BE2C (cell line): ENCODE results near the gene L1CAM.

ENCODE experiments used
- DNase-seq: peaks from one replicate; pipeline ENCODE4 v3.0.0-alpha.2; 2020
- H3K27me3 ChIP-seq: fragments of 250-450 bp; sonication (Bioruptor Pico); 2 replicates; pipeline ENCODE4 v1.5.1; 2020; ENCODE audit warnings: mild to moderate bottlenecking
- H3K36me3 ChIP-seq: fragments of 250-450 bp; sonication (Bioruptor Pico); 2 replicates; pipeline ENCODE4 v1.5.1; 2020; ENCODE audit warnings: mild to moderate bottlenecking
- H3K4me1 ChIP-seq: fragments of 250-450 bp; sonication (Bioruptor Pico); 2 replicates; pipeline ENCODE4 v1.5.1; 2020
- H3K4me3 ChIP-seq: 2 replicates; pipeline ENCODE4 v1.5.1; 2011; ENCODE audit warnings: low read depth, low read length
- H3K9me3 ChIP-seq: fragments of 250-450 bp; sonication (Bioruptor Pico); 2 replicates; pipeline ENCODE4 v1.5.1; 2020
- TF ChIP-seq, protein P1 (sequence below): IDR thresholded peaks from 2 replicates; pipeline ENCODE4 v1.5.1; 2012; ENCODE audit warnings: mild to moderate bottlenecking, low read depth, low read length

L1CAM gene

DNA sequence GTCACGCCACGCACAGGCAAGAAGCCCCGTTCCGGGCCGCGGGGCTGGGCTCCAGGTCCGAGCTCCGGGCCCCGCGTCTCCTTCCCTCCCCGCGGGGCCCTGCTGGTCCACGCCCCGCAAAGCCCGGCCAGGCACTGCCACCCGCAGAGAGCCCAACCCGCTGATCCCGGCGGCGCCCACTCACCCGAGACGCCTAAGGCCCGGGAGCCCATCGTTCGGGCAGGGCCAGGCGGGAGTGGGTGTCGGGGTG, 56.5 kb downstream of the L1CAM start:
- H3K4me3 ChIP-seq, result peak overlapping the region; percentile 63

GRCh38 chrX:153828723-153829548, 57.0 kb downstream of the L1CAM start:
- no peaks in the 10 kb centered on the region for H3K9me3 ChIP-seq
- DNase-seq, result peak; percentile 38
- H3K27me3 ChIP-seq, result no peaks in the 10 kb centered on the region
- TF ChIP-seq, protein P1, sequence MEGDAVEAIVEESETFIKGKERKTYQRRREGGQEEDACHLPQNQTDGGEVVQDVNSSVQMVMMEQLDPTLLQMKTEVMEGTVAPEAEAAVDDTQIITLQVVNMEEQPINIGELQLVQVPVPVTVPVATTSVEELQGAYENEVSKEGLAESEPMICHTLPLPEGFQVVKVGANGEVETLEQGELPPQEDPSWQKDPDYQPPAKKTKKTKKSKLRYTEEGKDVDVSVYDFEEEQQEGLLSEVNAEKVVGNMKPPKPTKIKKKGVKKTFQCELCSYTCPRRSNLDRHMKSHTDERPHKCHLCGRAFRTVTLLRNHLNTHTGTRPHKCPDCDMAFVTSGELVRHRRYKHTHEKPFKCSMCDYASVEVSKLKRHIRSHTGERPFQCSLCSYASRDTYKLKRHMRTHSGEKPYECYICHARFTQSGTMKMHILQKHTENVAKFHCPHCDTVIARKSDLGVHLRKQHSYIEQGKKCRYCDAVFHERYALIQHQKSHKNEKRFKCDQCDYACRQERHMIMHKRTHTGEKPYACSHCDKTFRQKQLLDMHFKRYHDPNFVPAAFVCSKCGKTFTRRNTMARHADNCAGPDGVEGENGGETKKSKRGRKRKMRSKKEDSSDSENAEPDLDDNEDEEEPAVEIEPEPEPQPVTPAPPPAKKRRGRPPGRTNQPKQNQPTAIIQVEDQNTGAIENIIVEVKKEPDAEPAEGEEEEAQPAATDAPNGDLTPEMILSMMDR, result peak; percentile 29; the same call in 1 of the 2 replicates
- no peaks in the 10 kb centered on the region for H3K36me3 ChIP-seq
- H3K4me1 ChIP-seq, result no peaks in the 10 kb centered on the region
- peak overlapping the region; percentile 63 for H3K4me3 ChIP-seq

More for the DNA sequence above, 56.5 kb downstream of the L1CAM start:
- H3K36me3 ChIP-seq, result no peaks in the 10 kb centered on the region
- H3K27me3 ChIP-seq, result no peaks in the 10 kb centered on the region
- TF ChIP-seq, protein P1, result no peak
- H3K4me1 ChIP-seq, result no peaks in the 10 kb centered on the region
- DNase-seq, result no peak
- no peaks in the 10 kb centered on the region for H3K9me3 ChIP-seq

GRCh38 chrX:153828308-153828707, 57.7 kb downstream of the L1CAM start:
- DNase-seq, result no peak
- peak overlapping the region; percentile 63 for H3K4me3 ChIP-seq
- no peaks in the 10 kb centered on the region for H3K36me3 ChIP-seq
- TF ChIP-seq, protein P1, result no peak
- no peaks in the 10 kb centered on the region for H3K4me1 ChIP-seq
- H3K27me3 ChIP-seq, result no peaks in the 10 kb centered on the region
- H3K9me3 ChIP-seq, result no peaks in the 10 kb centered on the region

DNA sequence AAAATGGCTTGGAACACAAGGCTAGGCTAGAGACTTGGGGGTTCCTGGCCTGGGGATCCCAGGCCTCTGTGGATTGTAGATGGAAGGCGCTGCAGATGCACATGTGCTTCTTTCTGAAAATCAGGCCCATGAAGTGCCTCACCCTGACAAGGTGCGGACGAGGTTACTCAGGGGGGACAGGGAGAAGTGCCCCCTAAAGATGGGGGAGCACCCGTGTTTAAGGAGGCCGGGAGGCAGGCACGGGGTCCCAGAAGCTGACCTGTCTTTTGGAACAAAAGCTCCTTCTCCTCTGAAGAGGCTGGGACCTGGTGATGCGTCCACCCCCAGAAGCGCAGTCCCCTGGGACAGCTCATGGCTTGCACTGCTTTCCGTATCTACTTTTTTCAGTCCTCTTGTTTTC, 58.1 kb downstream of the L1CAM start:
- Histone ChIP-seq H3K4me3 (no peak overlapping the region), H3K36me3 (no peaks in the 10 kb centered on the region), H3K9me3 (no peaks in the 10 kb centered on the region), H3K4me1 (no peaks in the 10 kb centered on the region), H3K27me3 (no peaks in the 10 kb centered on the region)
- no peak for DNase-seq
- TF ChIP-seq, protein P1, result no peak

DNA sequence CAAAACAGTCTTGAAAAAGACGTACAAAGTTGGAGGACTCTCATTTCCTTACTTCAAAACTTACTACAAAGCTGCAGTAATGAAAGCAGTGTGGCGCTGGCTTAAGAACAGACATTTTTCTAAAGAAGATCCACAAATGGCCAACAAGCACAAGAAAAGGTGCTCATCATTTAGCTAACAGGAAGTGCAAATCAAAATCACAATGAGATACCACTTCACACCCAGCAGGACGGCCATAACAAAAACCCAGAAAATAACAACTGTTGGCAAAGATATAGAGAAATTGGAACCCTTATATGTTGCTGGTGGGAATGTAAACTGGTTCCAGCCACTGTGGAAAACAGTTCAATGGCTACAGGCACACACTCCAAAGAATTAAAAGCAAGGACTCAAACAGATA, 59.0 kb downstream of the L1CAM start:
- H3K36me3 ChIP-seq, result no peaks in the 10 kb centered on the region
- H3K27me3 ChIP-seq, result no peaks in the 10 kb centered on the region
- H3K4me3 ChIP-seq, result no peak overlapping the region
- no peak for DNase-seq
- H3K4me1 ChIP-seq, result no peaks in the 10 kb centered on the region
- H3K9me3 ChIP-seq, result no peaks in the 10 kb centered on the region
- TF ChIP-seq, protein P1, result no peak

- no peaks in the 10 kb centered on the region for H3K27me3 ChIP-seq
- no peak for DNase-seq
- no peaks in the 10 kb centered on the region for H3K9me3 ChIP-seq
- H3K36me3 ChIP-seq, result no peaks in the 10 kb centered on the region
- no peak overlapping the region for H3K4me3 ChIP-seq
- peaks cover 5% of the 10 kb centered on the region; the same call in 1 of the 2 replicates for H3K4me1 ChIP-seq
- TF ChIP-seq, protein P1, result no peak
Measured at GRCh38 chrX:153825042-153825441, 60.9 kb downstream of the L1CAM start.
